ENCODE data around the gene PTPRQ.

The PTPRQ gene

GRCh38 chr12:80698847-80699542 lies 255.0 kb downstream of the PTPRQ start:
- in situ Hi-C loops (cut with HindIII; ENCODE audit: low sequenced_read_pairs): no loop called here

GRCh38 chr12:80700327-80700726 lies 256.3 kb downstream of the PTPRQ start:
- in situ Hi-C loops (cut with HindIII; ENCODE audit: low sequenced_read_pairs): no loop called here

GRCh38 chr12:80701388-80701787 lies 257.4 kb downstream of the PTPRQ start:
- in situ Hi-C loops (cut with HindIII; ENCODE audit: low sequenced_read_pairs): no loop called here

- in situ Hi-C loops (cut with HindIII; ENCODE audit: low sequenced_read_pairs): no loop called here
Observed at GRCh38 chr12:80702889-80703805, 259.1 kb downstream of the PTPRQ start.

GRCh38 chr12:80704420-80704819 lies 260.4 kb downstream of the PTPRQ start:
- in situ Hi-C loops (cut with HindIII; ENCODE audit: low sequenced_read_pairs): no loop called here

GRCh38 chr12:80707126-80707829 lies 263.2 kb downstream of the PTPRQ start, which contains the start of gene MYF6:
Gene MYF6, plus strand, starts transcription at chr12:80707634. Its CDS starts 86 bp downstream, at chr12:80707720.
- in situ Hi-C loops (cut with HindIII; ENCODE audit: low sequenced_read_pairs): no loop called here

- in situ Hi-C loops (cut with HindIII; ENCODE audit: low sequenced_read_pairs): no loop called here
Observed at GRCh38 chr12:80707830-80708258, 263.8 kb downstream of the PTPRQ start.

GRCh38 chr12:80708259-80708974 lies 264.4 kb downstream of the PTPRQ start:
- in situ Hi-C loops (cut with HindIII; ENCODE audit: low sequenced_read_pairs): no loop called here

GRCh38 chr12:80708975-80709328 lies 264.9 kb downstream of the PTPRQ start:
- in situ Hi-C loops (cut with HindIII; ENCODE audit: low sequenced_read_pairs): no loop called here

- in situ Hi-C loops (cut with HindIII; ENCODE audit: low sequenced_read_pairs): no loop called here
Observed at GRCh38 chr12:80709811-80710726, 266.0 kb downstream of the PTPRQ start.

GRCh38 chr12:80710727-80711449 lies 266.9 kb downstream of the PTPRQ start:
- in situ Hi-C loops (cut with HindIII; ENCODE audit: low sequenced_read_pairs): no loop called here

- in situ Hi-C loops (cut with HindIII; ENCODE audit: low sequenced_read_pairs): no loop called here
Observed at GRCh38 chr12:80711866-80712265, 267.8 kb downstream of the PTPRQ start.

- in situ Hi-C loops (cut with HindIII; ENCODE audit: low sequenced_read_pairs): no loop called here
Observed at GRCh38 chr12:80712866-80713265, 268.8 kb downstream of the PTPRQ start.

GRCh38 chr12:80713419-80713818 lies 269.4 kb downstream of the PTPRQ start:
- in situ Hi-C loops (cut with HindIII; ENCODE audit: low sequenced_read_pairs): no loop called here

GRCh38 chr12:80714055-80714454 lies 270.0 kb downstream of the PTPRQ start:
- in situ Hi-C loops (cut with HindIII; ENCODE audit: low sequenced_read_pairs): no loop called here

- in situ Hi-C loops (cut with HindIII; ENCODE audit: low sequenced_read_pairs): no loop called here
Observed at GRCh38 chr12:80714846-80715245, 270.8 kb downstream of the PTPRQ start.

- in situ Hi-C loops (cut with HindIII; ENCODE audit: low sequenced_read_pairs): no loop called here
Observed at GRCh38 chr12:80715713-80716249, 271.7 kb downstream of the PTPRQ start.

- in situ Hi-C loops (cut with HindIII; ENCODE audit: low sequenced_read_pairs): no loop called here
Observed at GRCh38 chr12:80716696-80717469, 272.8 kb downstream of the PTPRQ start, which contains the start of gene MYF5. Gene MYF5, plus strand, starts transcription at chr12:80716912. Its CDS starts 152 bp downstream, at chr12:80717064.

Measured in DLD1 (cell line).